Measurements from ENCODE around the gene ATG16L2.
"Not testable (repeated sequence)": the region's sequence is repeated elsewhere in the genome, so short reads cannot be mapped to it uniquely, and the experiment has no call there.

ATG16L2 gene

DNA sequence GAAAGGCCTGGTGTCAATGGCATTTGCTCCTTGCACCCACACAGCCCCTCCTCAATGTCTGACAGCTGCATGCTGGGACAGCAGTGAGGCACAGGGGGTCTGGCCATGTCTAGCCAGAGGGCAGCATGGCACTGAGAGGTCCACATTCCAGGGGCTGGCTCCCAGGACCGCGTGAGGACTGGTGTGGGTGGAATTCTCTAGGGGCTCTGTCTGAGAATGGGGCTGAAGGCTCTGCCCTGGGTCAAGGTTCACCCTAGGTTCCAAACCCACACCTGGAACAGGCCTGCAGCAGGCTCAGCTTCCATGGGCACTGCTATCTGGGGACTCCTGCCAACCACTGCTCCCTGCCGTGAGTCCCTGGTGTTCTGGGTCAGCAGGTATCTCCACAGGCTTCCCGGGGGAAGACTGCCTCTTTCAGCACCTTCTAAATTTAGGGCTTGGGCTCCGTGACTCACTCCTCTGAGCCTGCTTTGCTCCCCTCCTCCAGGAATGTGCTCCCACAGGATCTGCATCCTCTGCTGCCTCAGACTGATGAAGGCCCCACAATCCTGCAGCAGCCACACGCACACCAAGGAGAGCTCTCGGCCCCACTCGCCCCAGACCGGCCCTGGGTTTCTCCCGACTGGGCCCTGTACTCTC, 24.6 kb upstream of the ATG16L2 start:
- Histone ChIP-seq H3K4me2 (ENCODE audit: low read length) (no peak overlapping the region), H3K9me2 (replicated peaks; ENCODE audit: control insufficient read depth, low read length) (no peaks in the 10 kb centered on the region), H3K79me2 (ENCODE audit: control insufficient read depth, low read length) (no peaks in the 10 kb centered on the region), H3K36me3 (ENCODE audit: control insufficient read depth, low read length) (no peaks in the 10 kb centered on the region), H4K20me1 (ENCODE audit: control insufficient read depth, insufficient read depth, low read depth, low read length) (no peaks in the 10 kb centered on the region), H3K27me3 (ENCODE audit: control insufficient read depth, low read length) (no peaks in the 10 kb centered on the region), H3K9me3 (ENCODE audit: control insufficient read depth, insufficient read depth, low read length) (no peaks in the 10 kb centered on the region), H3F3A (ENCODE audit: control insufficient read depth, insufficient read depth) (peaks cover 2% of the 10 kb centered on the region; the same call in 1 of the 2 replicates), H3K27ac (ENCODE audit: low read depth, low read length) (no peak overlapping the region), H3K4me1 (ENCODE audit: control insufficient read depth, low read length) (peaks cover 33% of the 10 kb centered on the region), H3K4me3 (ENCODE audit: low read length) (no peak overlapping the region)
- TF ChIP-seq, protein P1, sequence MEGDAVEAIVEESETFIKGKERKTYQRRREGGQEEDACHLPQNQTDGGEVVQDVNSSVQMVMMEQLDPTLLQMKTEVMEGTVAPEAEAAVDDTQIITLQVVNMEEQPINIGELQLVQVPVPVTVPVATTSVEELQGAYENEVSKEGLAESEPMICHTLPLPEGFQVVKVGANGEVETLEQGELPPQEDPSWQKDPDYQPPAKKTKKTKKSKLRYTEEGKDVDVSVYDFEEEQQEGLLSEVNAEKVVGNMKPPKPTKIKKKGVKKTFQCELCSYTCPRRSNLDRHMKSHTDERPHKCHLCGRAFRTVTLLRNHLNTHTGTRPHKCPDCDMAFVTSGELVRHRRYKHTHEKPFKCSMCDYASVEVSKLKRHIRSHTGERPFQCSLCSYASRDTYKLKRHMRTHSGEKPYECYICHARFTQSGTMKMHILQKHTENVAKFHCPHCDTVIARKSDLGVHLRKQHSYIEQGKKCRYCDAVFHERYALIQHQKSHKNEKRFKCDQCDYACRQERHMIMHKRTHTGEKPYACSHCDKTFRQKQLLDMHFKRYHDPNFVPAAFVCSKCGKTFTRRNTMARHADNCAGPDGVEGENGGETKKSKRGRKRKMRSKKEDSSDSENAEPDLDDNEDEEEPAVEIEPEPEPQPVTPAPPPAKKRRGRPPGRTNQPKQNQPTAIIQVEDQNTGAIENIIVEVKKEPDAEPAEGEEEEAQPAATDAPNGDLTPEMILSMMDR (IDR thresholded peaks at IDR 0.05; ENCODE audit: low read depth, low read length, poor library complexity, severe bottlenecking), result no peak
- no peak for TF ChIP-seq EZH2phosphoT487 (IDR thresholded peaks at IDR 0.05; ENCODE audit: borderline replicate concordance, low read length)

DNA sequence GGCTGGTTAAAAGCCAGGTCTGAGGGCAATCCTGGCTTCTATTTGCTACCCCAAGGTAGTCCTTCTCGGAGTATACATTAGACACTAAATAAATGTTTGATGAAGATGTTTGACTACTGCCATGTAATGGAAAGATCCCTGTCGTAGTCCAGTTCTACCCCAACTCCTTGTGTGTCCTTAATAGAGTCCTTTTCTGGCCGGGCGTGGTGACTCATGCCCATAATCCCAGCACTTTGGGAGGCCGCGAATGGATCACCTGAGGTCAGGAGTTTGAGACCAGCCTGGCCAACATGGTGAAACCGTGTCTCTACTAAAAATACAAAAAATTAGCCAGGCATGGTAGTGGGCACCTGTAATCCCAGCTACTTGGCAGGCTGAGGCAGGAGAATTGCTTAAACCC, 23.0 kb upstream of the ATG16L2 start:
- H3K4me2 ChIP-seq (ENCODE audit: low read length); H3K27ac ChIP-seq (ENCODE audit: low read depth, low read length); H3K27me3 ChIP-seq (ENCODE audit: control insufficient read depth, low read length); H3K9me2 ChIP-seq (replicated peaks; ENCODE audit: control insufficient read depth, low read length); H3K79me2 ChIP-seq (ENCODE audit: control insufficient read depth, low read length); H3F3A ChIP-seq (ENCODE audit: control insufficient read depth, insufficient read depth); H4K20me1 ChIP-seq (ENCODE audit: control insufficient read depth, insufficient read depth, low read depth, low read length); H3K36me3 ChIP-seq (ENCODE audit: control insufficient read depth, low read length); H3K4me3 ChIP-seq (ENCODE audit: low read length); H3K9me3 ChIP-seq (ENCODE audit: control insufficient read depth, insufficient read depth, low read length): not testable (repeated sequence)
- peaks cover 34% of the 10 kb centered on the region for H3K4me1 ChIP-seq (ENCODE audit: control insufficient read depth, low read length)

- Histone ChIP-seq H3K36me3 (ENCODE audit: control insufficient read depth, low read length) (no peaks in the 10 kb centered on the region), H3K4me1 (ENCODE audit: control insufficient read depth, low read length) (peaks cover 29% of the 10 kb centered on the region), H3K79me2 (ENCODE audit: control insufficient read depth, low read length) (no peaks in the 10 kb centered on the region), H3K9me2 (replicated peaks; ENCODE audit: control insufficient read depth, low read length) (no peaks in the 10 kb centered on the region), H3K27me3 (ENCODE audit: control insufficient read depth, low read length) (no peaks in the 10 kb centered on the region), H4K20me1 (ENCODE audit: control insufficient read depth, insufficient read depth, low read depth, low read length) (no peaks in the 10 kb centered on the region), H3F3A (ENCODE audit: control insufficient read depth, insufficient read depth) (peaks cover 2% of the 10 kb centered on the region; the same call in 1 of the 2 replicates), H3K4me3 (ENCODE audit: low read length) (peak overlapping the region; percentile 95), H3K4me2 (ENCODE audit: low read length) (peak overlapping the region; percentile 91), H3K9me3 (ENCODE audit: control insufficient read depth, insufficient read depth, low read length) (no peaks in the 10 kb centered on the region), H3K27ac (ENCODE audit: low read depth, low read length) (peak overlapping the region; percentile 38; the same call in 1 of the 2 replicates)
- TF ChIP-seq, protein P1 (IDR thresholded peaks at IDR 0.05; ENCODE audit: low read depth, low read length, poor library complexity, severe bottlenecking), result no peak
- TF ChIP-seq EZH2phosphoT487 (IDR thresholded peaks at IDR 0.05; ENCODE audit: borderline replicate concordance, low read length), result no peak
Measured at GRCh38 chr11:72792437-72793021, 21.7 kb upstream of the ATG16L2 start.

- H3K4me1 ChIP-seq (ENCODE audit: control insufficient read depth, low read length), result peaks cover 23% of the 10 kb centered on the region
- H3K4me3 ChIP-seq (ENCODE audit: low read length), result peak overlapping the region; percentile 95
- no peaks in the 10 kb centered on the region for H4K20me1 ChIP-seq (ENCODE audit: control insufficient read depth, insufficient read depth, low read depth, low read length)
- H3K9me2 ChIP-seq (replicated peaks; ENCODE audit: control insufficient read depth, low read length), result no peaks in the 10 kb centered on the region
- no peaks in the 10 kb centered on the region for H3K79me2 ChIP-seq (ENCODE audit: control insufficient read depth, low read length)
- no peaks in the 10 kb centered on the region for H3K36me3 ChIP-seq (ENCODE audit: control insufficient read depth, low read length)
- H3K9me3 ChIP-seq (ENCODE audit: control insufficient read depth, insufficient read depth, low read length), result no peaks in the 10 kb centered on the region
- H3K27me3 ChIP-seq (ENCODE audit: control insufficient read depth, low read length), result no peaks in the 10 kb centered on the region
- H3K27ac ChIP-seq (ENCODE audit: low read depth, low read length), result peak overlapping the region; percentile 38
- no peak for TF ChIP-seq EZH2phosphoT487 (IDR thresholded peaks at IDR 0.05; ENCODE audit: borderline replicate concordance, low read length)
- TF ChIP-seq, protein P1 (IDR thresholded peaks at IDR 0.05; ENCODE audit: low read depth, low read length, poor library complexity, severe bottlenecking), result no peak
- H3F3A ChIP-seq (ENCODE audit: control insufficient read depth, insufficient read depth), result peaks cover 2% of the 10 kb centered on the region; the same call in 1 of the 2 replicates
- peak overlapping the region; percentile 91 for H3K4me2 ChIP-seq (ENCODE audit: low read length)
Measured at GRCh38 chr11:72793076-72793424, 21.2 kb upstream of the ATG16L2 start.

Data from DOHH2 (cell line).